Stimulated activated CD4-positive, alpha-beta T cell treated with anti-CD3 and anti-CD28 coated beads, Interleukin-12 subunit alpha, Interleukin-12 subunit beta, amount 100 ng/mL, for 48 hours (primary cell): Measurements from ENCODE around the gene BAHCC1.

Source experiments
- DNase-seq, 3 donors: peaks; one replicate each; pipeline ENCODE4 v3.0.0-alpha.2; 2020; ENCODE audit warnings: low read depth in 2 of 3, low spot score in 1 of 3

The BAHCC1 gene

DNA sequence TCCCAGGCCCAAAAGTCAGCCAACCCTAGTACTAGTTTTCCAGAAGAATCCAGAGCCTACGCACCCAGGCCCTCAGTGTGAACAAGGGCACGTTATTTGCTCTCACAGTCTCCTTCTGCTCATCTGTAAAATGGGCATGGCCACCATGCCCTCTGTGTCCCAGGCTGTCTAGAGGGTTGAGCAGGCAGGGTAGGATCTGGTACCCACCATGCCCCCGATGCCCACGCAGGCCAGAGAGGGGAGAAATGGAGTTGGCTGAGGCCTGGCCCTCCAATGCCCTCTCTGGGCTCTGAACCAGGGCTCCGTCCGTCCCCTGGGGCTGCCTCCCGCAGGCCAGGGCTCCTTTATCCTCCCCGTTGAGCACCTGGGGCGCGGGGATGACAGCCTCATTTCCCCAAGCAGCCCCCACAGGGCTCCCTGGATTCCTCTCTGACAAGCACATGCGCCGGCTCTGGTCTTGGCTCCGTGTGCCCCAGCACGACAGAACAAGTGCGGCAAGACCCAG, 9.1 kb upstream of the BAHCC1 start:
- no peak for DNase-seq

DNA sequence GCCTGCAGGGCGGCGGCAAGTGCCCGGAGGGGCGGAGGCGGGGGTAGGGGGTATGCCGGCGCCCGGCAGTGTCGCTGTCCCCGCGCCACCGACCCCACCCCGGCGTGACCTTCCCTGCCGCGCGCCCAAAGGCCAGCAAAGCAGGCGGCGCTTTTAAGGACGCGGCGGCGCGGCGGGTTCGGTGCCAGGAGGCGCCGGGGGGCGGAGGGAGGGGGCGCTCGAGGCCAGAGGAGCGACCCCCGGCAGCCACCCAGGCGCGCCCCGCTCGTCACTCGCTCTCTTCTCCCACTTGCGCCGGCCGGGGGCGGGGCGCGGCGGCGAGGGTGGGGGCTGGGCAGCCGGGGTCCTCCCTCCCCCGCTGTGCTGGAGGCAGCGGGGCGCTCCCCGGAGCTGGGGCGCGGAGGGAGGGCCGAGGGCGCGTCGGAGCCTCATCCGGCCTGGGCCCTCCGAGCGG, 8.6 kb upstream of the BAHCC1 start:
- no peak for DNase-seq

DNA sequence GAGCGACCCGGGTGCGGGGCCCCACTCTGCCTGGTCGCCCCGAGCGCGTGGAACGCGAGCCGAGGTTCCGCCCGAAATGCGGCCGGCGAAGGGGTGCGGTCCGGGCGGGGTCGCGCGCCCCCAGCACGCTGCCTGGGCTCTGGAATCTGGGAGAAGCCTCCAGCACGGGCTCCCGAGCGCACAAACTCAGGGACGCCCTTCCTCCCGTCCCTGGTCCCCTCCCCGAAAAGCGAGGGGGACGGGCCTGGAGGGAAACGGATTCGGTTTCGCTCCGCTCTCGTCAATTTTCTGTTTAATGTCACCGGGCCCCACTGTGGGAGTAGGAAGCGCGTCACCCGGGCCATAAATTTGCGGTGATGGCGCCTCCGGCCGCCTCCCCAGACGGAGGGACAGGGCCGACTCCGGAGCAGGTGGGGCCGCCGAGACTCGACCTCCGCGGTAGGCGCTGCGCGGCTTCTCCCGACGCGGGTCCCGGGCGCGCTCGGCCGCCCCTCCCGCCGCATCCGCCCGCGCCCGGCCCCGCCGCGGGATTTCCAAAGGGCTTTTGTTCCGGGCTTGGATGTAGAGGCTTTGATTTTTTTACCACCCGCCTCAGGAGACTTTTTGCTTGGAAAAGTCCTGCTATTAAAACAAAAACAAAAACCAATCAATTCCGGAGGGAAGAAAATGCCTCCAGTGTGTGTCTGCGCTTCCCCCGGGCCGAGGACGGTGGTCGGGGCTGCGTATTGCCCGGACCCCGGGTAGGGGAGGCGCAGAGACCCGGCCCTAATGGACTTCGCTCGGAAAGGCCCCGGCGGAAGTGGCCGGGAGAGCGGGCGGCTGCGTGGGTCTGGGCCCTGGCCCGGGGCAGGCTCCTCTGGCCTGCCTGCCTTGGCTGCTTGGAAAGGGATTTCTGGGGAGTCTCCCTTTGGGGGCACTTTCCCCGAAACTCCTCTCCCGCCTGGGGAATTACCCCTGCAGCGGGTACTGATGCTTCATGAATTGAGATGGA, 7.9 kb upstream of the BAHCC1 start:
- DNase-seq = peak in 2 of 3 donors; percentile 36 to 39

DNA sequence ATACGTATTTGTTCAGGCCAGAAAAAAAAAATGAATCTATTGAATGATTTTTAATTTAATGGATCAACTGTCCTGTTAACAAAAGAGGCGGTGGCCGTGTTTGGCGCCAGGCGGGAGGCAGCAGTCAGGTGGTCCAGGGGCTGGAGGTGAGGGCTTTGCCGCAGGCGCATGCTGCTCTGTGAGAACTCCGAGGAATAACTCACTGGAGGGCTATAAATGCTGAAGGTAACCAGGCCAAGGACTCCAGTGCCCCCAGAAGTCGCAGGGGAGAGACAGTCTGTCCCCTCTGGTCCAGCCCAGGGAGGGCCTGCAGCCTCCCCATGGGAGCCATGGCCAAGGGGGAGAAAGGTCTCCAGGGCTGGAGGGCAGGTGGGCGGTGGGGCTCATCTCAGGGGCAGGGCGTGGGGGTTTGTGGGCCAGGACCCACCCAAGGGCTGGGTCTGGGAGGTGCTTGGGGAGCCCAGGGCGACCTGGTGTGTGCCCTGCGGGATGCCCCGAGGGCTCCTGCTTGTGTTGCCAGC, 7.1 kb upstream of the BAHCC1 start:
- no peak for DNase-seq

DNA sequence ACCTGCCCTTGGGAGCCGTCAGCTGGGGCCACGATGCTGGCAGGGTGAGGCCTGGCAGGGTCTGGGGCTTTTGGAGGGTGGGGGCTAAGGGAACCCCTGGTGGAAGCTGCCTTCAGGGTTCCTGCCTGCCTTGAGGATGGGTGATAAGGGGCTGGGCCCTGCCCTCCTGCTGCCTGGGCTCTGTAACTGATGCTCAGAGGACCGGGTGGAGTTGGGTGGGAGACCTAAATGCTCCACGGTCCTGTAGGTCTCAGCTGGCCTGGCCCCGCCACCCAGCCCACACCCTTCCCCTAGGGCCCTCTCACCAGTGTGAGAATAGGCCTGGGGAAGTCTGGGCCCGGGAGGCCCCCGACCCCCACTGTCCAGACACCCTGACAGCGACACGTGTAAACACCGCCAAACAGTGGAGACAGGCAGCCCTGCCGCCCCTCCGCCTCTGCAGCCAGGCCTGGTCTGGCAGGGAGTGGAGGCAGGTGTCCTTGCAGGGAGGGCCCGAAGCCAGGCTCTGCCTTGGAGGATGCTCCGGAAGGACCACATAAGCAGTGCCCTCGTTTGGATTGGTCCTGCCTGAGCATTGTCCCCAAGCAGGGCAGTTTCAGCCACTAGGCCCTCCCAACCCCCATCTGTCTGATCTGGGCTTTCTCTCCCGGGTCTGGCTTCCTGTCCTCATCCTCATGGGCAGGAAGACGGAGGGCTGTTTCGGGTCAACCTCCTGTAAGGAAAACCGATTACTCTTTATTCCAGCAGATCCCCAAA, 6.5 kb upstream of the BAHCC1 start:
- DNase-seq = no peak

DNA sequence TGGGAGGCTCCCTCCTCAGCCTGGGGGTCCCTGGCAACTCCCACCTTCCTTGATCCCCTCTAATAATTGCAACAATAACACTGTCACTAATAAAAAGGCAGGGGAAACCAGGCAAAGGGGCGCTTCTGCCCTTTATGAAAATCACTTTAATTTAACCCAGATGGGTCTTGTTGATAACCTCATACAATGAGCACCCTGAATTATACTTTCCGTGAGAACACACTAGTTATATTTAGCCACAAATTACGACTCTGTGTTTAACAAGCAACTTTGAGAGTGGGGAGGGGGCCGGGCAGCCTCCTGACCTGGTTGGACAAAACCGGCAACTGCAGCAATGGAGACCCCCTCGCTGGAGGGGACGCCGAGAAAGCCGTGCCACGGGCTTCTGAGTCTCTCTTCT, 5.7 kb upstream of the BAHCC1 start:
- DNase-seq = no peak

DNA sequence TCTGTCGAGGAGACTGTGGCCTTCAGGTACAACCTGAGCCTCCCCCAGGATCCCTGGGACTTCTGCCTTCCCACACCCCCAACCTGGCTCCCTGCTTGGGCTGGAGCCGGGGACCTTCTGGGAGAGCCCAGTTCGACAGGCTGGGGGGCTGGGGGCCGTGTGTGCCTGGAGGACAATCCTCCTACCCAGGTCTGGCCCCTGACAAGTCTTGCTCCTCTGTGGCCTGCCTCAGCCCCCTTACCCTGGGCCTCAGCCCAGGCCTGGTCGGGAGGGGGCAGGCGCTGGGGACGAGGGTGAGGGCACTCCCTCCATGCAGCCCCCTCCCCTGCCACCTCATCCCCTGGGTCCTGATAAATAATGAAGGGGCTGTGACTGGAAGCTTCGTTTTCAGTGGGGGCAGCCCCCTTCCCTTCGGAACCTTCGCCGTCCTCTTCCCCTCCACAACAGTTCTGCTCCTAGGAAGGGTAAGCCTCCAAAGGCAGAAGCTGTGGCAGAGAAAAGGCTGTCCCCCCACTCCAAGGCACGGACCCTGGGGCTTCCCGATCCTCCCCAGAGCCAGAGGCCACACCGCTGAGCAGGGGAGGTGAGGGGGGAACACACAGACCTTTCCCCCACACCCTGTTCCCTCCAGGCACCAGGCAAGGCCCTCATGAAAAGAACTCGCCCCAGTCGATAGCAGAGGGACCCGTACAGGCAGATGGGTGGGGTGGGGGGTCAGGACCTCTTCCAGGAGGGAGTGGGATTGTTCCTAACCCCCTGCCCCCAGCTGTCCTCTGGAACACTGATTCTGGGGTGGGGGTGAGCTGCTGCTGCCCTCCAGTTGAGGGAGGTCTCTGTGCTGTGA, 5.0 kb upstream of the BAHCC1 start:
- DNase-seq = no peak

DNA sequence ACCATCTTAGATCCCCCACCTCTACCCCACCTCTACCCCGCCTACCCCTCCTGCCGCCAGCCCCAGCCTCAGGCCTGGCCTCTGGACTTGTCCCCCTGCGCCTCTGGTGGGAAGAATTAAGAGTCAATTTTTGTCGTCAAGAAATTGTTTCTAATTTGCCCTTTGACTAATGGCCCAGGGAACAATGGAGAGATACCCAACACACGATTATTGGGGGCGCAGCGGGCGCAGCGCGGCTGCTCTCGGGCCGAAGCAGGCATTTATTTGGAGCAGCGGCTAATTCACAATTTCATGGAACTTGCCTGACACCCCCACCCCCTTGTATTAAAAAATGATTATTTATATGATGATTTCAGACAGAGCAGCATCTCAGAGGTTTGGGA, 4.4 kb upstream of the BAHCC1 start:
- no peak for DNase-seq

DNA sequence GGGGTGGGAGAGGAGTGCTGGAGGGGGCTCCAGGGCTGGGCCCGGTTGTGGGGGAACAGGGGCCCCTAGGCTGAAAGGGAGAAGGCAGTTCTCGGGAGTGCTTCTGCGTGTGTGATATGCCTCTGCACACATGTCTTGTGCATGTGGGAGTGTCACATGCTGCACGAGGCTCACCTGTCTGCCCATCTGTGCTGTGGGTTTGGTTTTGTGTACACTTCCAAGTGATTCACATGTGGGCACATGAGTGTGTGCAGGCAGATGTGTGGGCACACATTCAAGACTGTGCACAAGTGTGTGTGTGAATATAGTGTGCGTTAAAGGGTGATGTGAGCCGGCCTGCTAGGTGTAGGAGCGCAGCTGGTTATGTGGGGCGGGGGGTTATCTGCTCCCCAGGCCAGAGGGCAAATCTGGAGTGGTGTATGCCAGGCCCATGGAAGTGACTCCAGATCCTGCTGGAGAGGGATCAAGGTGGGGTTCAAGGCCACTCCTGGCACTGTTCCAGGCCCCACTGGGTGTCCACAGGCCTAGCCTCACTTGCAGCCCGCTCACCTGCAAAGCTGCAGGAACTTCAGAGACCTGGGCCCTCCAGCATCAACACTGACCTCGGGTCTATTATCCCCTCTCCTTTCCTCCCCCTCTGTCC, 3.8 kb upstream of the BAHCC1 start:
- DNase-seq = no peak

DNA sequence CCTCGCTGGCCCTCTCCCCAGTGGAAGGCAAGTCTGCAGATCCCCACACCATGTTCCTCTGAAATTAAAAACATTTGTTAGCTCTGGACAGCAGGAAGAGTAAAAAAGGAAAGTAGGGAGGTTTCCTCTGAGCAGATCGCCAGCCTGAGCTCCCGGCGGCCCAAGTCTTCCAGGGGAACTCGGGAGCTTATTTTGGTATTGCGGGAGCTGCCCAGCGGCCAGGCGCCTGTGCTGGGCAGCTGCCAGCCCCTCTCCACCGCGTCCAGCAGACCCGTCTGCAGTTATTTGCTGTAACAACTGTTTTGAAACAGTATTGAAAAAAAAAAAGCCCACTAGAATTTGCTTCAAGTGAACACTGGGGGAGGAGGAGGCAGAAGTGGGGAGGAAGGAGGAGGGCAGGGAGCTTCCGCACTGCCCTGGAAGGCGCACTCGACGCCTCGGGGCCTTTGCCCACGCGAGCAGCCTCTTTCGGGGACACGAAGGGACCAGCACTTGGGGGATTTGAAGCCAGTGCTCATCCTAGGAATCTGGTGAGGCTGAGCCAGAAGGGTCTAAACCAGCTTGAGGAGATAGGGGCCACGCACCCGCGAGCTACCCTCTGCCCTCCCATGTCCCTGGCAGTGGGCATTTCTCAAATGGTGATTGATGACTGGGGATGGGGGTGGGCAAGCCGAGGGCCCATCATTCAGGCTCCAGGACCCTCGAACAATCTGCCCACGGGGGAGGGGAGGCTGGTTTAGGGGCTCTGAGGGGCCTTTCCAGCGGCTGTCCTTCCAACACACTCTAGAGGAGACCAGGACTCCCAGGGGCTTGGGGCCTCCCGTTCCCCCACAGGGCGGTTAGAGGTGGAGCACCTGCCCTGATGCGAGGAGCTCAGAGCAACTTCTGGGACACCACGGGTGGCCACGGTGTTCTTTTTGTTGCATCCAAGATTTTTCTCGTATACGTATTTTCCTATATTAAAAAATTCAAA, 3.0 kb upstream of the BAHCC1 start:
- no peak for DNase-seq

DNA sequence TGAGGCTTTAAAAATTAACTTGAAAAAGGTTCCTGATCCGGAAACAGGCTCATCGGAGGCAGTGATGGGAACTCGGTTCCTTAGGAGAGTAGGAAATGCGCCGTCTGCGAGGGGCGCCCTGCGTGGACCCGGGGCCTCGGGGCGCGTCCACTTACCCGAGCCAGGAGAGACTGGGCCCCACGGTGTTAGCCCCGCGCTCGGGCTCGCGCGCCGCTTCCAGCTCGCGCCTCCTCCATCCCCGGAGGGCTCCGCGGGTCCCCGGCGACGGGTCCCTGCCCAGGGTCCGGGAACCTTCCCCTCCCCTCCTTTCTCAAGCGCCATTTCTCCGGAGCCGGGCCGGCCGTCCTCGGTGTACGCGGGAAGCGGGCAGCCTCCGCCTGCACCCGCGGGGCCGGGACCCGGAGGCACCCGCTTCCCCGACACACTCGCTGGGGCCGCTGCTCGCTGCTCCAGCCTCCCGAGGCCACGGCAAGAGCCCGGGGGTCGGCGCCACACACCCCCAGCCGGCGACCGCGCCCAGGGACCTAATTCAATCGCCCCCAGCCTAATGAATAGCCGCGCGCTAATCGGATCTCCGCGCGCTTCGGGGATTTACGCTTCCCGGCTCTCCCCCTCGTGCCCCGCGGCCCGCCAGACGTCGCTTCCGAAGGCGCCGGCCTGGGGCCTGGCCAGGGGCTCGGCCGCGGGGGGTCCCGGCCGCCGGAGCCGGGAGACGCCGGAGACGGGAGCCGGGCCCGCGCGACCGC, 2.2 kb upstream of the BAHCC1 start:
- no peak for DNase-seq

DNA sequence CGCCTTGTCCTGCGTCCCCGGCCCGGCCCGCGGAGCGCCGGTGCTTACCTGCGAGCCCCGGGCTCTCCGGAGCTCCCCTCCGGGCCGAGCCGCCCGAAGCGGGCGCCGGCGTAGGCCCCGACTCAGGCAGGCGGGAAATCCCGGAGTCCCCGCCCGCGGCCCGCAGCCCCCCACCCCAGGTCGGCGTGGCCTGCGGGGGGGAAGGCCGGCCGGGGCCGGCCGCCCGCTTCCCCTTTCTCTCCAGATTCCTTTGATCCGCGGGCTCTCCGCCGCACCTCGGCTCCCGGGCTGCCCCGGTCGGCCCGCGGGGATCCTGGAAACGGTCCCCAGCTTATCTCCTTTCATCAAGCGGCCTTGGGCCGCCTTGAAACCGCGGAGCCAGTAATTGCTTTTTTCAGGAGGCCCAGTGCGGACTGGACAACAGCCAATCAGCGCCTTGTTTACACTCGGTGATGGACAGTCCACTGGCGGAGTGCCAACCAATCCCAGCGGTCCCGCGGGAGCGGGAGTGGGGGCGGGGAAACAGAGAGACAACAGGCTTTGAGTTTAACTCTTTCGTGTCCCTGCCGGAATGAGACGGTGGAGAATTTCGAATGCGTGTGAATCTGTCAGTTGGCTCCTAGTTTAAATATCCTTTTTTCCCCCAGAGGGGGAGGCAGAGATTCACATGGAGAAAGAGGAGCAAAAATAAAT, 1.4 kb upstream of the BAHCC1 start:
- DNase-seq = peak; percentile 75 to 91 (median 85)

DNA sequence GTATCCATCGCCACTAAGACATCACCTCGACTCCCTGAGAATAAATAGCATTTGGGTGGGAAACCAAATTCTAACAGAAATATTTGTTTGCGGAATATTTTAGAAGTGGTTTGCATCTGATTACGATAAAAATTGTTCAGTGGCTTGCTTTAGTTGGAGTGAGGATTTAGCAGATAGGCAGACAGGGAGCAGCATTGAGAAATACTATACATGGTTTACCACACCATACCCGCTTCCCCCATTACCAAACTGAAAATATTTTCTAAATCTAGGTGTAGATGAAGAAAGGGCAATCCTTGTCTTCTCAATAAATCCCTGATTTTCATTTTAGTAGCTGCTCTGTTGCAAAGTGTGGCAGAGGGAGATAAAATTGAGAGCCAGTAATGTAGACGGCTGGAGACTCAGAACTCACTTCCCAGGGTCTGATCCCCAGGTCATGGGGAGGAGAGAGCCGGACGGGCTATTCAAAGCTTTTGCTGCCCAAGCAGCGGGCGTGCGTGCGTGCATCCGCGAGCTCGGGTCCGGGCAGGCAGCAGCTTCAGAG, 808 bp upstream of the BAHCC1 start:
- no peak for DNase-seq

DNA sequence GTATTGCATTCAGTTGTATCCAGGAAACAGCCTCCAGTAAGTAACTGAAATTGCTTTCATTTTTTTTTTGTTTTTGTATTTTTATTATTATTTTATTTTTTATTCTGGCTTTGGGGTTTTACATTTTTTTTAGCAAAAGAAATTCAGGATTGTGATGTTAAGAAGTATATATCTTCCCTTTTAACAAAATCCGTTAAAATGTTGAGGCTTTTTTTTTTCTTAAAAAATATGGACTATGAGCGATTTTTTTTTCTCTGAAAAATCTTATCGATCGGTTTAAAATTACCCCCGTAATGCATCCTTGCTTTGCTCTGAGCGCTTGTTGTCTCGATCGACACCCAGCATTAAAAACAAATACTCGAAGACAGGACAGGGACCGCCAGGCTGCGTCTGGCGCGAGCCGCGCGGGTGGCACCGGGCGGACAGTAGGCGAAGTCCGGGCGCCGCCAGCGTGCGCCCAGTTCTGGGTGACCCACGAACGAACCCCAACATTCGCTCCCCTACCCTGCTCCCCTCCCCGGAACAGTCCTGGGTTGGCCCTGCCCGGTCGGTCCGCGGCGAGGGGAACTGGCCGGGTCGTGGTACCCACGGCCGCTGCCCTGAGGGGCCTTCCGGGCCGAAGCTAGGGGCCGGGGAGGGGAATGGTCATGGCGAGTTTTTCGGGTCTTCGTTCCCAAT, 482 bp downstream of the BAHCC1 start:
- no peak for DNase-seq

DNA sequence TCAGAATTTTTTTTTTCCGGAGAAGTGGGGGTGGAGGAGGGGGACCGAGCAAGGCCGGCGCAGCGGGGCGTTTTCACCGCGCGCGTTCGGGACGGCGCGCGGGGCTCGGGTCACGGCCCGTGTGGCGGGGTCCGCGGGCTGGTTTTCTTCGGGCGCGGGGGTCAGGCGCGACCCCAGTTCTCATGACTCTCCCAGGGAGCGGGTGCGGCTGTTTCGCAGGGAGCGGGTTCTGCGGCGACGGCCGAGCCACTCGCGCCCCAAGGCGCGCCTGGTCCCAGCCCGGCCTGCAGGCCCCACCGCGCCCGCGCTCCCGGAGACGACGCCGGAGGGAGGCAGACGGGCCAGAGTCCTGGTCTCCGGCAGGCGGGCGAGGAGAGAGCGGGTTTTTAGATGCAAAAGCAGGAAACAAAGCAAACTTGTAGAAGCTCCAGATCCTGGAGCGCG, 1.0 kb downstream of the BAHCC1 start:
- no peak for DNase-seq

DNA sequence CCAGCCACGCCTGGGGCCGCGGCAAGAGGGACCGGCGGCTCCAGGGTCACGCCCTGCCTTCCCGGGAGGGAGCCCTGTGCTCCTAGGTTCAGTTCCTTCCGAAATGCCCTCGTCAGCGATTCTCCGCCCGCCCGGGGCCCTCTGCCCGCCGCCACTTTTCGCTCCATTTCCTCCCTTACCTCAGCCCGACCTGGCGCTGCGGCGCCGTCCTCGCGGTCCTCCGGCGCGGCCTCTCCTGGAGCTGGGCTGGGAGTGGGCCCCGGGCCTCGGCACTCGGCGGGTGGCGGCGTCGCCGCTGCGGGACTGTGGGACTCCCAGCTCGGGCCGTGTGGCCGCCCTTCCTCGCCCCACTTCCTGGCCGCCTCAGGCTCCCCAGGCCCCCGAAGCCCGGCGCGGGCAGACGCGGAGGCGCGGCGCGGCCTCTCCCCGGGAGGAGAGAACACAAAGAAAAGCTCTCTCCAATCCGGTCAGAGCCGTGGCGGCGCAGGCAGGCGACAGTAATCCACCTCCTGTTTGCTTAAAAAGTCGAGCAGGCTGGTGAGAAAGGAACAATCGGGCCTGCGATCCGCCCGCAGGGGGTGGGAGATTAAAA, 1.6 kb downstream of the BAHCC1 start:
- DNase-seq = no peak
